Stimulated activated CD8-positive, alpha-beta memory T cell treated with anti-CD3 and anti-CD28 coated beads, Interleukin-4, amount 100 ng/mL, for 24 hours (primary cell): ENCODE results near the gene ZFAND6.
"Not testable (repeated sequence)": the region's sequence is repeated elsewhere in the genome, so short reads cannot be mapped to it uniquely, and the experiment has no call there.

Source experiments
- DNase-seq: peaks from one replicate; pipeline ENCODE4 v3.0.0-alpha.2; 2020; ENCODE audit warnings: low read depth

The ZFAND6 gene

DNA sequence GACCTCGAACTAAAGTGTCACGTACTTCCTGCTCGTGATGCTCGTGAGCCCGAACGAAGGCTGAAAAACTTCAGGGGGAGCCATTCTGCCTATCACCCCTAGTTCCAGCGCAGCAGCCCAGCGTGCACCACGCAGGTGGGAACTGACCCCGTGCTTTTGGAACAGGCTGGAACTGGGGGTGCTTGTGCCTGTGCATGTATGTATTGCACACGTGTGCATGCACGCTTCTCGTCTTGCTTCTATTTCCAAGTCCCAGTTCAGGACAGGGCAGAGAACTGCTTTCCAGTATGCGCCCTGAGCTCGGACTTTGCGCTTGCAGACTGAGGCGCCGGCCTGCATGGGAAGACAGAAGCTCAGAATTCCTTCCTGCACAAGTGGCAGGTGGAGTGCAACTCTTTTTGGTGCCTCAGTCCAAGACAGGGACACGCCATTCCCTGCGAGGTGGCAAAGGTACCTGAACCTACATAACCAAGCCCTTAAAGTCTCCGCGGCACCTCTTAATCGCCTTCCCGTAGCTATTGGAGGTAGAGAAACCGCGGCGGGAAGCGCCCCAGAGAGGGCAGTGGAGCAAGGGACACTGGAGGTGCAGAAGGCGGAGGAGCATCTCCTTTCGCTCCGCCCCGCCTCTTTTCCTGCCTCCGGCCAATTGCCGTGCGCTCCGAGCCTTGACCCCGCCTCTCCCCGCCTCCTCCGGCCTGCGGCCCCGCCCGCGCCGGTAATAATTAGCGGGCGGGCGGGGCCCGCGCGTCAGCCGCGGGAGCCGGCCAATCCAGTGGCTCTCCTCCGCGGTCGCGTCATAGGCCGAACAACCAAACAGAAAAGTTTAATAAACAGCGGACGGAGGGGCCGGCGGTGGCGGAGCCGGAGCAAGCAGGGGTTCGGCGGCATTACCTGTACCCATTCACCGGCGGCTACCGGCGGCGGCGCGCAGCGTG is at the start of gene ZFAND6:
ZFAND6 (plus strand) TSS at position 826 of the 935 bp plus-strand sequence. CDS start 60,669 bp downstream, outside the sequence.
- peak; percentile 93 for DNase-seq

- no peak for DNase-seq
These were observed 49.3 kb upstream of the ZFAND6 start for GRCh38 chr15:80010131-80010673.

GRCh38 chr15:80011041-80011523 is 48.4 kb upstream of the ZFAND6 start:
- DNase-seq = not testable (repeated sequence)

GRCh38 chr15:80011596-80011995 is 47.9 kb upstream of the ZFAND6 start:
- no peak for DNase-seq

GRCh38 chr15:80012060-80012726 is 47.3 kb upstream of the ZFAND6 start:
- DNase-seq = no peak

GRCh38 chr15:80014186-80014585 is 45.3 kb upstream of the ZFAND6 start:
- not testable (repeated sequence) for DNase-seq

GRCh38 chr15:80015156-80015555 is 44.3 kb upstream of the ZFAND6 start:
- DNase-seq = no peak

DNA sequence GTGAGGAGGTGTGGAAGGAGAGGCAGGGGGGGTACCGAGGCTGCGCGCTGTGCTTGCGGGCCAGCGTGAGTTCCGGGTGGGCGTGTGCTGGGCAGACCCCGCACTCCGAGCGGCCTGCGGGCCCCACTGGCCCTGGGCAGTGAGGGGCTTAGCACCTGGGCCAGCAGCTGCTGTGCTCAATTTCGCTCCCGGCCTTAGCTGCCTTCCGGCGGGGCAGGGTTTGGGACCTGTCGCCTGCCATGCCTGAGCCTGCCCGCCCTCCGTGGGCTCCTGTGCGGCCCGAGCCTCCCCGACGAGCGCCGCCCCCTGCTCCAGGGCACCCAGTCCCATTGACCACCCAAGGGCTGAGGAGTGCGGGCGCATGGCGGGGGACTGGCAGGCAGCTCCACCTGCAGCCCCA is 43.0 kb upstream of the ZFAND6 start:
- not testable (repeated sequence) for DNase-seq

- DNase-seq = not testable (repeated sequence)
These were observed 42.3 kb upstream of the ZFAND6 start for GRCh38 chr15:80017139-80017538.

GRCh38 chr15:80019168-80019745 is 40.2 kb upstream of the ZFAND6 start:
- DNase-seq = no peak

DNA sequence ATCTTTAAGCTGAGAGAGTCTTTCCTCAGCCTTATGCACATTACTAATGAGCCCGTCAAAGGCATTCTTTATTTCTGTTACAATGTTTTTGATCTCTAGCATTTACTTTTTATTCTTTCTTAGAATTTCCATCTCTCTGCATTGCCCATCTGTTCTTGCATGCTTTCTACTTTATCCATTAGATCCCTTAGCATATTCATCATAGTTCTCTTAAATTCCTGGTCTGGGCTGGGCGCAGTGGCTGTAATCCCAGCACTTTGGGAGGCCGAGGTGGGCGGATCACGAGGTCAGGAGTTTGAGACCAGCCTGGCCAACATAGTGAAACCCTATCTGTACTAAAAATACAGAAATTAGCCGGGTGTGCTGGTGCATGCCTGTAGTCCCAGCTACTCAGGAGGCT is 39.3 kb upstream of the ZFAND6 start:
- DNase-seq = not testable (repeated sequence)

DNA sequence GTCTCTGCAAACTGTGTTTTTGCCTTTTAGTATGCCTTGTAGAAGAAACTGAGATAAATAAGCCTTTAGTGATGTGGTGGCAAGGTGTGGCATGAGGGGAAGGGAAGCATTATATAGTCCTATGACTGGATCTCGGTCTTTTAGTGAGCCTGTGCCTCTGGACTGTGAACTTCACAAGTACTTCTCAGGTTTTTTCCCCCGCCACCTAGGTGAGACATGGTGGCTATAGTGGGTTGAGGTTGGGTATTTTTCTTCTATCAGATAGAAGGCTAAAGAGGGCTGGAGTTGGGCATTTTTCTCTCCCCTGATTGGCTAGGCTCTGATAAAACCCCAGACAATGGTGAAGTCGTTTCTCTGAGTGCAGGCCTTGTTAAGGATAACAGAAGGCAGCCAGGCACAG is 38.7 kb upstream of the ZFAND6 start:
- no peak for DNase-seq

DNA sequence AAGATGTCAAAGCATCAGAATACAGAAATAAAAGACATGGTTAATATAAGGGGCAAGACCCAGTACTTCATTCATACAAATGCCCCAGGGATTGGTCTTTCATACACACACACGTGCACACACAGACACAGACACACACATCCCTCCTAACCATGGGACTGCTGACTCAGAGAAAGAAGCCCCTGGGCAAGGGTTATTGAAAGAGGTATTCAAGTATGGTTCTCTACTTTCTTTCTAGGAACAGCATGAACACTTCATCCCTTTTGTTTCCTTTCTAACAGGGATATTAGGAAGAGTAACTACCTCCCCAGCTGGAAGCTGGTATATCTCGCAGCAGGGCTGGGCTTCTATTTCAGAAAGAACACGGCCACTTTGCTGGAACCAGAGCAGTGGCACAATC is 33.2 kb upstream of the ZFAND6 start:
- DNase-seq = no peak

GRCh38 chr15:80026754-80027153 is 32.7 kb upstream of the ZFAND6 start:
- no peak for DNase-seq

DNA sequence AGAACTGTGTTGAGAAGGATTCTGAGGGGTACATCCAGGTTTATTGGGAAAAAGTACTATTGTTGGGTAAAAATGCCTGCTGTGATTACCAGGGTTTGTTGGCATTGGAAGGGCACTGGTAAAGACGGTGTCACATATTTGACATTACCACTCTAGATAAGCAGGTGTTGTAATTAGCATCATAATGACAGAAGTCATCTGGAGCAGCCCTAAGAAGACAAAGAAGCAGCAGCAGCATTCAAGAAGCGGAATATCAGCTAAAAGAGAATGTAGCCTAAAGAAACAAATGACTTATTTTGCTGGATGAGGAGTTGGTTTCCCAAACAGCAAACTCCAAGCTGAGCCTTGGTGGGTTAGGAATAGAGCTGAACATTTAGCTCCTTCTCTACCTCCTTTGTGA is 30.5 kb upstream of the ZFAND6 start:
- no peak for DNase-seq

GRCh38 chr15:80031841-80032240 is 27.6 kb upstream of the ZFAND6 start:
- DNase-seq = no peak

GRCh38 chr15:80034629-80035028 is 24.8 kb upstream of the ZFAND6 start:
- DNase-seq = no peak

GRCh38 chr15:80036071-80036470 is 23.4 kb upstream of the ZFAND6 start:
- DNase-seq = no peak

DNA sequence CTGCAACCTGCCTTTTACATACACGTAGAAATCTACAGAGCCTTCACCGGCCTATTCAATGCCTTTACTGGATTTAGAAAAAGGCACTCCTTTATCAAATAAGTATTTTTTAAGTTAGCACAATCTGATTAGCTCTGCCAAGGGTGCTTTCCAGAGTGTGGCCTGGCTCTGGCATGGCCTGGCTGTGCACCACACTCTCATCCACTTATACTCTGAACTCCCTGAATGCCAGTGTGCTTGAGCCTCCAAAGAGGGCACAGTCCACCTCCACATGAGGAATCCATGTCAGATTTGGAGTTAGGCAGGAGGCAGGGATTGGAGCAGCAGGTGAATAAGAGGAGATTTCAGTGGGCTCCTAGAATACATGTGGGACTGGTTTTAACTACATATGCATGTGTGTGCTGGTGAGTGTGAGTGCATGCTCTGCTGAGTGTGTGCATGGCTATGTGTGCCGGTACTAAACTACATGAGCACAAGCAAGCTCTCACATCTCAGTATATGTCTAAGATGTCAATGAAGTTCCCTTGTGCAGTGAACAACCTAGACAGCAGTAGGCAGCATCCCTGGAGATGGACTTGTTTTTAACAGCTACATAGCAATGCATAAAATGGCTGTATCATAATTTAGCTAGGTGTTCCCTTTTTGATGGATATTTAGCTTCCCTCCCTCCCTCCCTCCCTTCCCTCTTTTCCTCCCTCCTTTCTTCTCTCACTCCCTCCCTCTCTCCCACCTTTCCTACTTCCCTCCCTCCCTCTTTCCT is 17.8 kb upstream of the ZFAND6 start:
- DNase-seq = no peak

GRCh38 chr15:80042568-80042967 is 16.9 kb upstream of the ZFAND6 start:
- DNase-seq = no peak

DNA sequence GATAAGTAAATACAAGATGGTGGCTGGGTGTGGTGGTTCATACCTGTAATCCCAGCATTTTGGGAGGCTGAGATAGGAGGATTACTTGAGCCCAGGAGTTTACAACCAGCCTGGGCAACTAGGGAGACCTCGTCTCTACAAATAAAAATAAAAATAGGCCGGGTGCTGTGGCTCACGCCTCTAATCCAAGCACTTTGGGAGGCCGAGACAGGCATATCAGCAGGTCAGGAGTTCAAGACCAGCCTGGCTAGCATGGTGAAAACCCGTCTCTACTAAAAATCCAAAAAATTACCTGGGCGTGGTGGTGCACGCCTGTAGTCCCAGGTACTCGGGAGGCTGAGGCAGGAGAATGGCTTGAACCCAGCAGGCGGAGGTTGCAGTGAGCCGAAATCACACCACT is 14.3 kb upstream of the ZFAND6 start:
- not testable (repeated sequence) for DNase-seq

DNA sequence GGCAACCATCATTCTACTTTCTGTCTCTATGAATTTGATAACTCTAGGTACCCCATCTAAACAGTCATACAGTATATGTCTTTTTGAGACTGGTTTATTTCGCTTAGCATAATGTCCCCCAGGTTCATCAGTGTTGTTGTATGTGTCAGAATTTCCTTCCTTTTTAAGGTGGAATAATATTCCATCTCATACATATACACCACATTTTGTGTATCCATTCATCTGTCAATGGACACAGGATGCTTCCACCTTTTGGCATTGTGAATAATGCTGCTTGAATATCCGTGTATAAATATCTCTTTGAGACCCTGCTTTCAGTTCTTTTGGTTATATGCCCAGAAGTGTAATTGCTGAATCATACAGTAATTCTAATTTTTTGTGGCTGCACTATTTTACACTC is 10.4 kb upstream of the ZFAND6 start:
- DNase-seq = no peak
